ENCODE results near the gene TRMT1. TPM values are rescaled to one million over a fixed set of nuclear protein-coding genes. Genes with fewer than 3 reads are reported as not detected.

The TRMT1 gene
- total RNA-seq, 2 experiments from 2014 or later, result 54.3 to 55.8 TPM

DNA sequence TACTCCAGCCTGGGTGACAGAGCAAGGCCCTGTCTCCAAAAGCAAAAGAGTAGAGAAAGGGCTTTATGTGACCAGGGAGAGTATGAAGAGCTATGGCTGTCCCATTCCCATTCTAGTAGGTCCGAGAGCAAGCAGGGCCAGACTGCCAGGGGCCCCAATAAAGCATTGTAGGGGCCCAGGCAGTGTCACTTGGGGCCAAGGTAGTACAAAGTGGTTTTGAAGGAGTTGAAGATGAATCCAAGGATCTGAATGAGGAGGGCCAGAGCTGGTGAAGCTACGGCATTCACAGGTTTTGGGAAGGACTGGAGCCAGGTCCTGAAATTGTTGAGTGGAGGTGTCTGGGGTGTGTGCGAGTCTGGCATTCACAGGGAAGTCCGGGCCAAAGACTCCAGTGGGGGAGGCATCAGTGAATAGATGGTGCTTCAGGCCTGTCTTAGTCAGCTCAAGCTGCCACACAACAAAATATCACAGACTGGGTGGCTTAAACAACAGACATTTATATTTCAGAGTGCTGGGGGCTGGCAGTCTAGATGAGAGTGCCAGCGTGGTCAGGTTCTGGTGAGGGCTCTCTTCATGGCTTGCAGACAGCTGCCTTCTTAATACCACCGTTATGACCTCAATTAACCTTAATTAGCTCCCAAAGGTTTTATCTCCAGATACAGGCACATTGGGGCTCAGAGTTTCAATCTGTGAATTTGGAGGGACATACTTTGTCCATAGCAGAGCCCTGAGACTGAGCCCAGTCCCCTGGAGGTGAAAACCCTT lies 11.5 kb upstream of the TRMT1 start:
- Mint-ChIP-seq H3K9me3 (no peaks in the 10 kb centered on the region), H3K36me3 (peaks cover 4% of the 10 kb centered on the region), H3K27ac (no peak overlapping the region), H3K4me3 (no peak overlapping the region), H3K27me3 (no peaks in the 10 kb centered on the region), H3K4me1 (peaks cover 23% of the 10 kb centered on the region)
- POLR2A ChIA-PET, result interaction anchor here (1.3 kb wide), 1 partner anchor 21 kb away, joined by 3 read pairs; no protein-coding TSS in a partner anchor
- DNase-seq (no peak), ATAC-seq (ENCODE audit: low read depth) (no peak)

DNA sequence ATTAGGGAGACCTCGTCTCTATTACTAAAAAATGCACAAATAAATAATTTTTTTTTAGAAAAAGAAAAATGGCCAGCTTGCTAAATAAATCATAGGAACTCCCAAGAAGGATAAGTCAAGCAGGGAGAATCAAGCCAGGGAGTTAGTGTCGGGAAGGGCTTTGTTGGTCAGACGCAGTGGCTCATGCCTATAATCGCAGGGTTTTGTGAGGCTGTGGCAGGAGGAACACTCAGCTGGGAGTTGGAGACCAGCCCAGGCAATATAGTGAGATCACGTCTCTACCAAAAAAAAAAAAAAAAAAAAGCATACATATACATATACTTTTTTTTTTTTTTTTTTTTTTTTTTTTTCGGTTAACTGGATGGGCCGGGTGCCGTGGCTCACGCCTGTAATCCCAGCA lies 10.5 kb upstream of the TRMT1 start:
- ATAC-seq (ENCODE audit: low read depth), result no peak
- H3K4me3 Mint-ChIP-seq, result no peak overlapping the region

DNA sequence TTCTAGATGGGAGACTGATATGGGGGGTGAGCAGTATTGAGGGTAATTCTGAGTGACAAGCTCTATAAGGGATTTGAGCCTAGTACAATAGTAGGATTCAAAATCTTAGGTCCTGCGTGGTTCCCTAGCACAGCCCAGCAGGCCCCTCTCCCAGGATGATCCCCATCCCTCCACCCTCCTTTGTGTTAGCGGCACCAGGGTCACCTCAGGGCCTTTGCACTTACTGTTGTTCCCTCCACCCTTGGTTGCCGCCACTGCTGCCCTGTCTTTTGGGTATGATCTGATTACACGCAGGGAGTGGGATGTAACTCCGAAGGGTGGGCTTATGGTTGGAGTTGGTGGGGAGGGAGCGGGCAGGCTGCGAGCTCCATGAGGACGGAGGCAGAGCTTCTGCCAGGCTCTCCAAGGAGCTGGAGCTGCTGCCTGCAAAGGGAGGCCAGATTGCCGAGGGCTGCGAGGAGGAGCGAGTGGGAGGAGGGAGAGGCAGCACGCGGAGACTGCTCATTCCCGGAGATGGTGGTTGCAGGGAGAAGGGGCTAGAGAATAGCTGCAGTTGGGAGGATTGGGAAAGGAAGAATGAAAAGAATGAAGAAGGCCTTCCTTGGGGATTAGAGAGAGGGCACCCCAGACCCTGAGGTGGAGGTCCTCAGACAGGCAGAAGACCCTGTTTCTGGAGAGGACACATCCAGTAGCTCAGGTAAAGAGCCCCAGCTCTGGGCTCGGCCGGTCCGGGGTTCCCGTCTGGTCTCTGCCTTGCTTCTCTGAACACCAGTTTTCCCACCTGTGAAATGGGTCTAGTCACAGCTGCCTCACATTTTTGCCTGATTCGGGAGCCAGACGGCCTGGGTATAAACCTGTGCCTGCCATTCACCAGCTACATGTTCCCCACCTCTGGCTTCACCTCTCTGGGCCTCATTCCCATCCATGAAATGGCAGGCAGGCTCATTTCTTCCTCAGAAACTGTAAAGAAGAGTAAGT lies 6.7 kb upstream of the TRMT1 start:
- H3K36me3 Mint-ChIP-seq, result peaks cover 5% of the 10 kb centered on the region
- no peak for ATAC-seq (ENCODE audit: low read depth)
- POLR2A ChIA-PET, result interaction anchor here (0.8 to 1.5 kb wide), 3 partner anchors 9 to 29 kb away, joined by 3 read pairs; no protein-coding TSS in a partner anchor
- peaks cover 19% of the 10 kb centered on the region for H3K4me1 Mint-ChIP-seq
- no peak overlapping the region for H3K4me3 Mint-ChIP-seq
- H3K27me3 Mint-ChIP-seq, result no peaks in the 10 kb centered on the region
- no peaks in the 10 kb centered on the region for H3K9me3 Mint-ChIP-seq
- no peak for DNase-seq
- no peak overlapping the region for H3K27ac Mint-ChIP-seq

More for the DNA sequence above, 10.5 kb upstream of the TRMT1 start:
- Mint-ChIP-seq H3K9me3 (no peaks in the 10 kb centered on the region), H3K27ac (no peak overlapping the region), H3K27me3 (no peaks in the 10 kb centered on the region), H3K4me1 (peaks cover 15% of the 10 kb centered on the region), H3K36me3 (peaks cover 4% of the 10 kb centered on the region)
- no peak for DNase-seq
- POLR2A ChIA-PET, result interaction anchor here (1.3 kb wide), 1 partner anchor 22 kb away, joined by 3 read pairs; no protein-coding TSS in a partner anchor

DNA sequence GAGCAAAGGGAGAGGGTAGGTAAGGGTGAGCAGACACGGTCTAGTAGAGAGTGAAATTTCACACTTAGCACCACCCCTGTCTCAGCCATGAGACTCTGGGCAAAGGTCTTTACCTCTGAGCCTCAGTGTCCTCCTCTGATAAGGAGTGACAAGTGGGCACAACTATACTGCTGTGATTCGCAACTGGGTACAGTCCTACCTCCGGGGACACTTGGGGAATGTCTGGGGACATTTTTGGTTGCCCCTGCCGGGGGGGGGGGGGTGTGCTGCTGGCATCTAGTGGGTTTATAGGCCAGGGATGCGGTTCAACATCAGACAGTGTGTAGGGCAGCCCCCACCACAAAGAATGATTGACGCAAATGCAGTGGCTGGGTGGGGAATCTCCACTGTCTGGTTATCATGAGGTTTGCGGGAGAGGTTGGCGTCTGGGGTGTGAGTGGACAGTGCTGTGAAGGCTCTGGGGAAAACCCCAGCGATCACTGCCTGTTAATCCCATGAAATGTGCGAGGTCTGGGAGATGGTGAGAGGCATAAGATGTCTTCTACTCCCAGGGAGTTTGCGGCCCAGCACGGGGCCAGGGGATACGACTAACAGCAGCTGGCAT lies 5.8 kb upstream of the TRMT1 start:
- H3K36me3 Mint-ChIP-seq, result peaks cover 5% of the 10 kb centered on the region
- H3K27ac Mint-ChIP-seq, result no peak overlapping the region
- POLR2A ChIA-PET, result interaction anchor here (1.3 kb wide), 1 partner anchor 30 kb away, joined by 3 read pairs; no protein-coding TSS in a partner anchor
- peaks cover 15% of the 10 kb centered on the region for H3K4me1 Mint-ChIP-seq
- no peak overlapping the region for H3K4me3 Mint-ChIP-seq
- DNase-seq (no peak), ATAC-seq (ENCODE audit: low read depth) (no peak)
- no peaks in the 10 kb centered on the region for H3K9me3 Mint-ChIP-seq
- H3K27me3 Mint-ChIP-seq, result no peaks in the 10 kb centered on the region

DNA sequence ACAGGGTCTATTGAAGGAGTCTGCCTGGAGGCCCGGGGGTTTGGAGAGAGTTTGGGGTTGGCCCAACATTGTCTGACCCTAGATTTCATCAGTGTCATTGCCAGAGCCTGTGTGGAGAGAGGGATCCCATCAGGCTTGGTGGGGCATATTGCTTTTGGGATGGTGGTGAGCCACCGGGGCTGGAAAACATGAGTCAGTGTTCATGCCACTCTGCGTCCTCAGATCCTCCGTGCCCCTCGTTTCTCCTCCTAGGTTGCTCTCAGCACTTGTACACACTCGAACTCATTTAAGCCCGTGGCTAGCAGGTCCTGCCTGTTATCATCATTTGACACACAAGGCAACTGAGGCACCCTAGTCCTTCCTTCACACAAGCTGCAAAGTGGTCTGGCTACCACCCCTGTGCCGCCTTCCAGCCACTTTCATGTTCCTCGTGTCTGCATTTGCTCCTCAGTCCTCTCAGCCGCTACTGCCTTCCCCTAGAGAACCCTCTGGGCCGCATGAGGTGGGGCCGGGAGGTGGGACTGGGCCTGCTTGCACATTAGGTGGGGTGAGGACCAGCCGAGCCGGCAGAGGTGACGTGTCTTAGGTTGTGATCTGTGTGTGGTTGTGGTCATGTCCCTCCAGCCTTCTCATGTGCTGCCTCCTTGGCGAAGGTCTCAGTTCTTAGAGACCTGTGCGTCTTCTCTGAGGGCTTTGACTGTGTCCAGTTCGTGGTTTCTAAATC lies 5.2 kb upstream of the TRMT1 start:
- peaks cover 15% of the 10 kb centered on the region for H3K4me1 Mint-ChIP-seq
- POLR2A ChIA-PET, result interaction anchor here (2.7 kb wide), 1 partner anchor 28 kb away, joined by 18 read pairs; the partner anchor contains the start of genes IER2 and STX10
- no peak overlapping the region for H3K27ac Mint-ChIP-seq
- DNase-seq (no peak), ATAC-seq (ENCODE audit: low read depth) (no peak)
- H3K9me3 Mint-ChIP-seq, result no peaks in the 10 kb centered on the region
- H3K4me3 Mint-ChIP-seq, result no peak overlapping the region
- no peaks in the 10 kb centered on the region for H3K27me3 Mint-ChIP-seq
- peaks cover 5% of the 10 kb centered on the region for H3K36me3 Mint-ChIP-seq

DNA sequence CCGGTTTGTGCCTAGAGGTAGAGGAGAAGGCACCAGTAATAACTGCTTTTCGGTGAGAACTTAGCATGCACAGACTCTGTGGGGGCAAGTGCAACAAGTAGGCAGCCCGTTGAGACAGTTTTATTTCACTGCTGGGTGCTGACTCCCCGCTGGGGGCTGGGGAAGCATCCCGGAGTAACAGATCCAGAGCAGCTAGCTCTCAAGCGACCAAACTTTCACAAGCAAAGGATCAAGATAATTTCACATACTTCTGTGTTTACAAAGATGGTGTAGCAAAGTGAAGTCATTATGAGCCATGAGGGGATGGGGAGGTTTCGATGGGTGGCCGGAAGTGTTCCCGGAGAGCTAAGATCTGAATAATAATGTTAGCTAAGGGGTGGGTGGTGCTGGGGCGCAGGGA lies 4.3 kb upstream of the TRMT1 start:
- no peaks in the 10 kb centered on the region for H3K27me3 Mint-ChIP-seq
- POLR2A ChIA-PET, result interaction anchor here (2.7 to 5.5 kb wide), 2 partner anchors 29 to 32 kb away, joined by 18 to 50 read pairs; partner anchors contain the start of genes IER2 and STX10
- H3K9me3 Mint-ChIP-seq, result no peaks in the 10 kb centered on the region
- H3K4me1 Mint-ChIP-seq, result peaks cover 15% of the 10 kb centered on the region
- no peak overlapping the region for H3K27ac Mint-ChIP-seq
- peaks cover 5% of the 10 kb centered on the region for H3K36me3 Mint-ChIP-seq
- ATAC-seq (ENCODE audit: low read depth) (no peak), DNase-seq (no peak)
- no peak overlapping the region for H3K4me3 Mint-ChIP-seq

DNA sequence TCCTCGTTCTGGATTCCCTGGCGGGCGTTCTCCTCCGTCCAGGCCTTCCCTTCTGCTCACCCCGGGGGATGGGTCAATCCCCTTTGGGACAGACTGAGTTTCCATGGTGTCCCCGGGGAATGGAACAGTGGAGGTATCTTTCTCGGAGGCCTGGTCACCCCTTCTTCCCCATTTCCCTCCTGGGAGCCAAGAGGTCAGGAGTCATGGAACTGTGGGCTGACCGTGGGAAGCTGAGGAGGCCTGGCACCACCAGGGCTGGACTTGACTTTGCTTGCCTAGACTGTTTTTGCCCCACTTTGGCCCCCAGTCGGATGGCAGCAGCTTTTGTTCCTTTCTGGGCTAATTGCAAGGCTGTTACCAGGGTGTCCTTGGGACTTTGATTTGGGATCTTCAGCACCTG lies 3.5 kb upstream of the TRMT1 start:
- no peak for ATAC-seq (ENCODE audit: low read depth)
- Mint-ChIP-seq H3K27ac (no peak overlapping the region), H3K4me1 (peaks cover 21% of the 10 kb centered on the region), H3K27me3 (no peaks in the 10 kb centered on the region), H3K9me3 (no peaks in the 10 kb centered on the region), H3K4me3 (peak overlapping the region; percentile 86), H3K36me3 (peaks cover 7% of the 10 kb centered on the region)
- POLR2A ChIA-PET, result interaction anchor here (1.4 to 5.5 kb wide), 4 partner anchors 10 to 32 kb away, joined by 6 to 50 read pairs (median 12); partner anchors contain the start of genes IER2 and STX10
- no peak for DNase-seq

DNA sequence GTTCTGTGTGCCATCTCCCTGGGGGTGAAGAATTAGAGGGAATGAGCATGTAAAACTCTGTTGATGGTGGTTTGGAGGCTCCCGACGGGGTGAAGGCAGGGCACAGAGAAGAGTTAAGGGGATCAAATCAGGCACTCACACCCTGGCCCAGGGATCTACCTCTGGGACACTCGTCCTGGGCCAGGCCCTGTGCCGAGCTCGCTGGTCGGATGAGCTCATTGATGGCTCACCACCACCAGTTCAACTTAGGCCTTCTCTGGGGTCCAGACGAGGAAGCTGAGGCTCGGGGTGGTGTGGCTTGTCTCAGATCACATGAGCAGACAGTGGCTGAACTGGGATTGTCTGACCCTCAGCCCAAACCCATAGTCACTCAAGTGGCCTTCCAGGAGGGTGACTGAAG lies 3.1 kb upstream of the TRMT1 start:
- Mint-ChIP-seq H3K9me3 (no peaks in the 10 kb centered on the region), H3K27ac (peak overlapping the region; percentile 86), H3K4me3 (peak overlapping the region; percentile 86), H3K27me3 (no peaks in the 10 kb centered on the region), H3K36me3 (peaks cover 5% of the 10 kb centered on the region), H3K4me1 (peaks cover 21% of the 10 kb centered on the region)
- POLR2A ChIA-PET, result interaction anchor here (0.7 to 5.5 kb wide), 5 partner anchors 11 to 51 kb away, joined by 3 to 50 read pairs (median 6); partner anchors contain the start of genes IER2 and STX10
- ATAC-seq (ENCODE audit: low read depth), result no peak
- DNase-seq, result no peak

DNA sequence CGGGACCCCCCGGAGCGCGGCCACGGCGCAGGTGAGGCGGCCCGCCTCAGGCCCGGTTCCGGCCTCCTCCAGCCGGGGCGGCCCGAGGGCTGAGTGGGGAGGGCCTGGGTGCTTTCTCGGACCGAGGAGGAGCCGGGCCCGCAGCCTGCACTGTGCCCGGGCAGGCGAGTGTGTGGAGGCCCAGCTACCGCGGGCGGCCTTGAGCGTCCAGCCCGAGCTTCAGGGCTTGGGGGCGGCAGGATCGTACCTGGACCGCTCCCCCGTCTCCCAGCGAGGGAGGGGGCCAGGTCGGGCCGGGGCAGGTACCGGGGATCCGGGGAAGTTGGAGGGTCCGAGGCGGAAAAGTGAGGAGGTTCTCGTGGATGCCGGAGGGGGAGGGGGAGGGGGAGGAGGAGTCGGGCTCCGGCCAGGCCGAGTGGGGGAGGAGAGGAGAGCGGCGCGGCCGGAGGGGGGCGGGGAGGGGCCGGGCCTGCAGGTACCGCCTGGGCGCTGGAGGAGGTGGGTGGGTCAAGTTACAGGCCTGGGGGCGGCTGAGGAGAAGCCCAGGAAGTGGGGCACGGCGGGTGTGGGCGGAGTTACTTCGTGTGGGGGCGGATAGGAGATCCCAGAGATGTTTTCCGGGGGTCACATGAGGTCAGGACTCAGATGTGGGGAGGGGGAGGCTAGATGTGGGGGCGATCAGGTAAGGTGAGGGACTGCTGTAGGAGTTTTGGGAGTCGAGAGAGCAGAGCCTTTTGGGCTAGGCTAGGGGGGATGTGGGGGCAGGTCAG lies 2.1 kb upstream of the TRMT1 start:
- POLR2A ChIA-PET, result interaction anchor here (0.7 to 5.5 kb wide), 16 partner anchors 12 to 228 kb away, joined by 3 to 50 read pairs (median 6); partner anchors contain the start of genes GCDH, IER2 and STX10
- Mint-ChIP-seq H3K9me3 (no peaks in the 10 kb centered on the region), H3K27me3 (no peaks in the 10 kb centered on the region), H3K4me1 (peaks cover 21% of the 10 kb centered on the region), H3K4me3 (peak overlapping the region; percentile 86), H3K27ac (peak overlapping the region; percentile 86), H3K36me3 (peaks cover 5% of the 10 kb centered on the region)
- DNase-seq (peak; percentile 61), ATAC-seq (ENCODE audit: low read depth) (peak; percentile 9)

DNA sequence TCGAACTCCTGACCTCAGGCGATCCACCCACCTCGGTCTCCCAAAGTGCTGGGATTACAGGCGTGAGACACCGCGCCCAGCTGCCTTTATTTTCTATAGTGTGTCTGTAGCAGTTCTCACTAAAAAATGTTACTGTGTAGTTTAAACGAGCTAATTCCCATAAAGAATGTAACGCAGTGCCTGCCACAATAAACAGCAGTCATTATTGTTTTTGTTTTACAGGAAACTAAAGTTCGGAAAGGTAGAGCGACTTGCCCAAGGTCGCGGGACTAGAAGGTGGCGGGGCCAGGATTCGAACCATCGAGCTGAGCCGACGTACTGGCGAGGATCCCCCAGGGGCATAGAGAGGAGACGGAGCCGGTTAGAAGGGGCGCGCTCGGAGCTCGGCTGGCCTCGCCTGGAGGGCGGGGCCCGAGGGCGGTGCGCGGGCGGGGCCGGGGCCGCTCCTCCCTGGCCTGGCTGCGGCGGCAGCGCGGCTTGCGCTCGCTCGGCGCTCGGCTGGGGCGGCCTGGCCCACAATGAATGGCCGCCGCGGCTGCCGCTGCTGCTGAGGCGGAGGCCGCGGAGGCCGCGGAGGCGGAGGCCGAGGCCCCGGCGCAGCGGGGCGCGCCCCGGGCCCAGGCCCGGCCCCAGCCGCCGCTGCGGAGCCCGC lies 1.4 kb upstream of the TRMT1 start, which contains the start of gene NACC1:
TSS of gene NACC1 (plus strand) at position 493 of the 652 bp plus-strand sequence. CDS start 16,944 bp downstream, outside the sequence.
- Mint-ChIP-seq H3K4me3 (peak within 1 kb of the TSS; percentile 92), H3K36me3 (peaks cover 5% of the 10 kb centered on the region), H3K27me3 (no peaks in the 10 kb centered on the region), H3K4me1 (peaks cover 19% of the 10 kb centered on the region), H3K9me3 (no peaks in the 10 kb centered on the region), H3K27ac (peak within 1 kb of the TSS; percentile 92)
- DNase-seq (peak; percentile 97), ATAC-seq (ENCODE audit: low read depth) (peak; percentile 87)
- POLR2A ChIA-PET, result interaction anchor here (0.5 to 5.5 kb wide), 18 partner anchors 13 to 1361 kb away, joined by 3 to 50 read pairs (median 4); partner anchors contain the start of genes DNASE2, GCDH, IER2 and STX10

DNA sequence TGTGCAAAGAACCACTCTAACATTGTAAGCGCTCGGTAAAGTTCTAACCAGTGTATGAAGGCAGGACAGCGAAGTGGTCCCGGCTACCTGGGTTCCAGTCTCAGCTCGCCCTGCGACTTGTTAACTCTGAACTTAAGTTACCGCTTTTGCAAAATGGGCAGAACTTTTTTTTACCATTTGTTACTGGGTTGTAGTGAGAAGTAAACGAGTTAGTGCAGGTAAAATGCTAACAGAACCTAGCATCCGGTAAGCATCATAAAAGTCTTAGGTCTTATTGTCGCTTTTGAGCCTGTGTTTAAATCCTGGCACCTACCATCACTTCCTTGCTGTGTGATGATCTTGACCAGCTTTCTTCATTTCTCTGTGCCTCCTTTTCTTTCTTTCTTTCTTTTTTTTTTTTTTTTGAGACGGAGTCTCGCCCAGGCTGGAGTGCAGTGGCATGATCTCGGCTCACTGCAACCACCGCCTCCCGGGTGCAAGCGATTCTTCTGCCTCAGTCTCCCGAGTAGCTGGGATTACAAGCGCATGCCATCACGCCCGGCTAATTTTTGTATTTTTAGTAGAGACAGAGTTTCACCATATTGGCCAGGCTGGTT lies 734 bp upstream of the TRMT1 start:
- peak overlapping the region; percentile 92 for H3K4me3 Mint-ChIP-seq
- H3K9me3 Mint-ChIP-seq, result no peaks in the 10 kb centered on the region
- H3K36me3 Mint-ChIP-seq, result peaks cover 5% of the 10 kb centered on the region
- ATAC-seq (ENCODE audit: low read depth) (peak; percentile 7), DNase-seq (no peak)
- peak overlapping the region; percentile 92 for H3K27ac Mint-ChIP-seq
- no peaks in the 10 kb centered on the region for H3K27me3 Mint-ChIP-seq
- POLR2A ChIA-PET, result interaction anchor here (0.5 to 5.5 kb wide), 19 partner anchors 12 to 1361 kb away, joined by 3 to 50 read pairs (median 4); partner anchors contain the start of genes DNASE2, GCDH, IER2 and STX10
- H3K4me1 Mint-ChIP-seq, result peaks cover 19% of the 10 kb centered on the region

All from activated naive CD8-positive, alpha-beta T cell treated with anti-CD3 and anti-CD28 coated beads, Interleukin-2, amount 10 ng/mL, durations not matched to agents 7 days and 5 days (primary cell).